SH-SY5Y (cell line): ENCODE data around the gene TFDP1.

ENCODE experiments used
- GATA2 ChIP-seq: IDR thresholded peaks from 2 replicates; pipeline ENCODE4 v1.6.1; 2011; ENCODE audit warnings: mild to moderate bottlenecking, low read depth, low read length
- GATA3 ChIP-seq: IDR thresholded peaks from 2 replicates; pipeline ENCODE4 v1.6.1; 2011; ENCODE audit warnings: low read depth, mild to moderate bottlenecking, low read length, moderate library complexity

The TFDP1 gene

DNA sequence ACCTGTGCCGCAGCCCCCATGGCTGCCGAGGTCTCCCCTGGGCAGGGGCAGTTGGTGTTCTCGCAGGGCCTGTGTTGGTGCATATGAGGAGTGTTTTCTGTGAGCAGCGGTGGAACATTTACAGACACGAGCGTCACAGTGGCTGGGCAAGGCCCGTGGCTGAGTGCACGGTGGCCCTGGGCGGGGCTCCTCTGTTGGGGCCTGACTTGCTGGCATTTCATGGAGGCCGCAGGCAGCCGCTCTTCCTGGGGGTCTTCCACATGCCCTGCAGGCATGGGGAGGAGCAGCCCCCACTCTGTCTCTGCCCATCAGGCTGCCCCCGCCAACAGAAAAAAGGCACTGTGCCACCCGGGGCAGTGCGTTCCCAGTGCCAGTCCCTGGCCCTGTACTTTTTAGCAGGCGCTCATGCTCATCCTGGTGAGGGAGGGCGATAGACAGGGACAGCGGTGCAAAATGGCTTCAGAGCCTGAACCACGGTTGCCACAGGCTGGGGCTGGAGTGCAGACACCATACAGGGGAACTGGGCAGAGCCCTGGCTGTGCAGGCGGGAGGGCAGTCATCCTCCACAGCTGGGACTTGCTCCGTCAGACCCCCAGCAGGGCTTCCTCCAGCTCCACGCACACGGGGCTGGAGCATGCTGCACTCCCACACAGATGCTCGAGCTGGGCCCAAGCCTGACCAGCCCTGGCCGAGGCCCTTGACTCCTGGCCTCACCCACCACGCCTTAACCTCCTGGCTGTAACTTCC is 23.5 kb downstream of the TFDP1 start:
- TF ChIP-seq GATA2 (no peak), GATA3 (no peak)

GRCh38 chr13:113608967-113609533 is 24.5 kb downstream of the TFDP1 start:
- TF ChIP-seq GATA2 (no peak), GATA3 (no peak)

- TF ChIP-seq GATA3: no peak
- no peak for TF ChIP-seq GATA2
These were observed 25.1 kb downstream of the TFDP1 start for GRCh38 chr13:113609616-113610015.

DNA sequence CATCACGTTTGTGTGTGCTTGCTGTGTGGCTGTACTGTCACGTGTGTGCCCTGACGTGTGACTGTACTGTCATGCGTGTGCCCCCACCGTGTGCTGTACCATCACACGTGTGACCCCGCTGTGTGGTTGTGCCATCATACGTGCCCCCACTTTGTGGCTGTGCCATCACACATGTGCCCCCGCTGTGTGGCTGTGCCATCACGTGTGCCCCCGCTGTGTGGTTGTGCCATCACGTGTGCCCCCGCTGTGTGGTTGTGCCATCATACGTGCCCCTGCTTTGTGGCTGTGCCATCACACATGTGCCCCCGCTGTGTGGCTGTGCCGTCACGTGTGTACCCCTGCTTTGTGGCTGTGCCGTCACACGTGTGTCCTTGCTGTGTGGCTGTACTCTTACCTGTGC is 25.7 kb downstream of the TFDP1 start:
- TF ChIP-seq GATA3 (no peak), GATA2 (no peak)

- no peak for TF ChIP-seq GATA3
- no peak for TF ChIP-seq GATA2
These were observed 27.4 kb downstream of the TFDP1 start for GRCh38 chr13:113611996-113612395.

- TF ChIP-seq GATA3 (no peak), GATA2 (no peak)
These were observed 28.1 kb downstream of the TFDP1 start for GRCh38 chr13:113612607-113613006.

- TF ChIP-seq GATA3 (no peak), GATA2 (no peak)
These were observed 29.3 kb downstream of the TFDP1 start for GRCh38 chr13:113613789-113614379.

- TF ChIP-seq GATA2: no peak
- no peak for TF ChIP-seq GATA3
These were observed 31.8 kb downstream of the TFDP1 start for GRCh38 chr13:113616281-113616906.

GRCh38 chr13:113616991-113617749 is 32.6 kb downstream of the TFDP1 start:
- TF ChIP-seq GATA2: no peak
- no peak for TF ChIP-seq GATA3

DNA sequence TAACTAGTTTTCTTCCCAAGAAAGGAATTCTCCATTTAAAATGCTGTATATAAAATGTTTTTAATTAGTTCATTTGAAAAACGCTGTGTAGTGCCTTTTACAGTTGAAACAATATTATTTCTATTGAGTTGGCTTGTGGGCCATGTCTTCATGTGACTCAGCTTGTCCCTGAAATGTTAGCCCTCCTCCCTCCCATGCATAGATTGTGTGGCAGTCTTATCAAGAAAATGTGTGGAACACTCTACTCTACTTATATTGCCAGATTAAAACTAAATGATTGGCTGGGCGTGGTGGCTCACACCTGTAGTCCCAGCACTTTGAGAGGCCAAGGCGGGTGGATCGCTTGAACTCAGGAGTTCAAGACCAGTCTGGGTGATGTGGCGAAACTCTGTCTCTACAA is 33.4 kb downstream of the TFDP1 start:
- TF ChIP-seq GATA2 (no peak), GATA3 (no peak)

DNA sequence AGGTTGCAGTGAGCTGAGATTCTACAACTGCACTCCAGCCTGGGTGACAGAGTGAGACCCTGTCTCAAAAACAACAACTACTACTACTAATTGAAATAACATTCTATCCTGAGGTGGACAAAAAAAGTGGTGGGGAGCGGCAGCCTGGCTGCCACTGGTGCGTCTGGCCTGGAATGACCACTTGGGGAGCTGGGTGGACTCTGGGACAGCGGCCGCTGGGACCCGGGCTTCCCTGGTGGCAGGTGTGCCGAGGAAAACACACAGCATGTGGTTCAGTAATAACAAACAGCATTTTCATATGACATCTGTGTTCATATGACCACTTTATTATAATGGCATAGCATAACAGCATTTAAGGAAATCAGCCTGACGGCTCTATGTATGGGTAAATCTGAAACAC is 33.9 kb downstream of the TFDP1 start:
- TF ChIP-seq GATA3 (no peak), GATA2 (no peak)

DNA sequence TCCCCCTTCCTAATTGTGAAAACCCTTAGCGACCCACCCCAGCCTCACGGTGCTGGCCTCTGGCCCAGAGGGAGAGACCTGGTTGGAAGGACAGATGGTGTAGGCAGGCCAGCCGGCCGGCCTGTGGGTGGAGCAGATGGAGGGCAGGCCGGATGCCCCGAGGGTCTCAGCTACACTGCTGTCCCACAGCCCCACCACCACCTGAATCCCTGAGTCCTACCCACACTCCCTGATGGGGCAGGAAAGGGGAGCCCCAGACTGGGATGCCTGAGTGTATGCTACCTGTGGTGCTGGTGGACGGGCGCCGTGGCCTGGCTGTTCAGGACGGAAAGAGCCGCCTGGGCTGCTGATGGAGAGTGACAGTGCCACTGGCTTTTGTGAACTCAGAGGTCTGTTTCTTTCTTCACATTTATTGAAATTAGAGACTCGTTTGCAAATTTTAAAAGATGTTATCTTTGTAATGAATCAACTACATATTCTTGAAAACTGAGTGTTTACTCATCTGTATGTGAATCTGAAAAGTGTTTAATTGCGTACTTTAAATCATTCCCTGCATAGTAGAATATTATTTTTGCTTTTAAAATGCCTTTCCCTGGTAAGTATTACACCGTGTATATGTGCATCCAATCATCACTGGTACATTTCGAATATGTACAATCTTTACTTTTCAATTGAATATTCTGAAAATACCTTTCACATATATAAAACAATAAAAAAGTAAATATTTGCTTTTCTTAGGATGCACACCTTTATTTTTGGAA is 35.7 kb downstream of the TFDP1 start:
- TF ChIP-seq GATA3 (no peak), GATA2 (no peak)

GRCh38 chr13:113621046-113621445 is 36.5 kb downstream of the TFDP1 start:
- TF ChIP-seq GATA2 (no peak), GATA3 (no peak)
